GM12801 (cell line): ENCODE data around the gene ESPN.

Source experiments
- CTCF ChIP-seq: IDR thresholded peaks from one replicate; pipeline ENCODE4 v1.5.1; 2011; ENCODE audit warnings: control low read depth; ENCODE audit not compliant: insufficient read length; ENCODE audit errors: extremely low read depth

The ESPN gene

DNA sequence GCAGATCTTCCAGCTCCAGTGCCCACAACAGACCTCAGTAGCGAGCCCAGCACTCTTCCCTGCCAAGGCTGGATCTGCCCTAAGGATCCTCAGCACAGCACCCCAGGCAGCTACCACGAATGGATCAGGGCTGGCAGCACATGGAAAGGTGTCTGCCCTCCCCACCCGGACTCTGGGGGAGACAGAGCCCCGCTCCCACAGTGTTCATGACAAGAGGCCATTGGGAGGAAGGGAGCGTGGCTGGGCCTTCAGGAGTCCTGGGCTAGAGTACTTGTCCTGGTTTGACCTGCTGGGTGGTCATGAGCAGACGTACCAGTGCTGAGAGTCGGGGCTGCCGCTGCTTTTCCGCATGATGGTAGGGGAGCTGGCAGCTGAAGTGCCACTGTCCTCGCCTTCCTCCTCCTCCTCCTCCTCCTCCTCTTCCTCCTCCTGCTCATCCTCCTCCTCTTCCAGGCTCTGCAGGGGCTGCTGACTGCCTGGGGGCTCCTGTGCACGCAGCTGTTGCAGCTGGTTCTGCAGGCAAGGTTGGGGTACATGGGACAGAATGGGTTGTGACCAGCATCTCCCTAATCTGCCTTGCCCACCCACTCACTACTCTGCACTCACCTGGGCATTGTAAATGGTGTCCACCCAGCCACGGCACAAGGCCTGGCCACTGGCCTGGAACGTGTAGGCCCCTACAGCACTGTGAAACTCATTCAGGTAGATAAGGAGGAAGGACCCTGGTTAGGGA lies 44.3 kb downstream of the ESPN start:
- TF ChIP-seq CTCF: no peak

GRCh38 chr1:6470132-6471085 lies 45.8 kb downstream of the ESPN start:
- TF ChIP-seq CTCF: no peak

DNA sequence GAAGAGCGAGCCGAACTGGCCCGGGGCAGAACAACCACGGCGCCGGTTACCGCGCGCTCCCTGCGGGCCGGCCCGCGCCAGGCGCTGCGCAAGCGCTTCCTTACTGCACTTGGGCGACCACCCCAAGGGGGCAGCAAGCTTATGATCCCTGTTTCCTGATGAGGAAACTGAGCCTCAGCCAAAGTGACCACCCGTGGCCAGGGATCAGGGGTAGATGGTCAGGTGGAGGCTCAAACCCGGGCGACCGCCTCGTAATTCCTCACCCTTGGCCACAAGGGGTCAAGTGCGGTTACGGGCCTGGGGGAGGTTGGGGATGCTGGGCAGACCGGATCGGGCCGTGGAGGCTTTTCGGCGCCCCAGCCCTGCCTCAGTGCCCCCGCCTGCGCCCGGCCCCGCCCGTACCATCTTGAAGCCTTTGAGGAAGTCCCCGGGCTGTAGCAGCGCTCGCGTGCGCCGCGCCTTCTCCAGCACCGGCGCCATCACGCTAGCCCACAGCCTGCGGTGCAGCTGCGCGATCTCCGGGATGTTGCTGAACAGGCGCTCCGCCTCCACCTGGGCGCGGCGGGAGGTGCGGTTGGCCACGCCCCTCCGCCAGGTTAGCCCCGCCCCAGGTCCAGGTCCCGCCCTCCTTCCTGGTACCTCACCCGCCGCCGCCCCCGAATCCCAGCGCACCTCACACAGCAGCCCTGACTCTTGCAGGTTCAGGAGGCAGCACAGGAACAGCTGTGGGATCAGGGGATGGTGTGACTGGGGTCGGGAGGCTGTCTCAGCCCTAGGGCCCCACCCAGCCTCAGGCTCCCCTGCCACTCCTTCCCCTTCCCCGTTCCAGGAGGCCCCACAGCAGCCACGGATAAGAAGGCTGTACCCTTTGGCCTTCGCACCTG lies 46.8 kb downstream of the ESPN start:
- TF ChIP-seq CTCF: no peak

GRCh38 chr1:6471970-6472368 lies 47.4 kb downstream of the ESPN start:
- no peak for TF ChIP-seq CTCF

DNA sequence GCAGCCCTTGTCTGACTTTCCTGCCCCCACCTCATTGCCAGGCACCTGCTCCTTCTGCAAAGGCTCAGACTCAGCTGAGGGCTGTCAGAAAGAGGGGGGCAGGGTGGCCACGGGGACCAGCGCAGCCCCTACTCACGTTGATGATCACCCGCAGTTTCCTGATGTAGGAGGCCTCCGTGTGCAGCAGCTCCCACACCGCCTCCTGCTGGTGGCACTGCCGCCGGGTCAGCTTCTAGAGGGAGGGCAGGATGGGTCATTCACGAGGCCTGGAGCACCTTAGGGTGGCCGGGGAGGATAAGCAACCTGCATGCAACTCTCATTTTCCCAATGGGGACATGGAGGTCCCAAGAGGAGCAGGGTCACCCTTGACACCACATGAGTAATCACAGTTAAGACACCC lies 47.8 kb downstream of the ESPN start:
- no peak for TF ChIP-seq CTCF

- TF ChIP-seq CTCF: no peak
Measured at GRCh38 chr1:6473156-6473555, 48.6 kb downstream of the ESPN start.
